Measurements from ENCODE around the gene CUL9. TPM values are rescaled to one million over a fixed set of nuclear protein-coding genes. Genes with fewer than 3 reads are reported as not detected.

The CUL9 gene
- total RNA-seq, 4 donors from 2014 or later = 41.1 to 69.9 (median 50.3) TPM

- in situ Hi-C loops (cut with MboI; ENCODE audit: low pct_ligation_motif_present in 1 of 4, low pct_unique_long_range_greater_than_20kb in 1 of 4, low sequenced_read_pairs in 3 of 4) = no loop called here
- Histone ChIP-seq H3K9me3 (no peaks in the 10 kb centered on the region), H3K27ac (no peak overlapping the region), H3K27me3 (no peaks in the 10 kb centered on the region), H3K36me3 (peaks cover 0 to 6% (median 0%) of the 10 kb centered on the region in 4 donors), H3K4me1 (peaks cover 0 to 10% (median 0%) of the 10 kb centered on the region in 4 donors), H3K4me3 (no peak overlapping the region)
- no peak for TF ChIP-seq POLR2AphosphoS5 (IDR thresholded peaks at IDR 0.05)
- TF ChIP-seq, protein P1, sequence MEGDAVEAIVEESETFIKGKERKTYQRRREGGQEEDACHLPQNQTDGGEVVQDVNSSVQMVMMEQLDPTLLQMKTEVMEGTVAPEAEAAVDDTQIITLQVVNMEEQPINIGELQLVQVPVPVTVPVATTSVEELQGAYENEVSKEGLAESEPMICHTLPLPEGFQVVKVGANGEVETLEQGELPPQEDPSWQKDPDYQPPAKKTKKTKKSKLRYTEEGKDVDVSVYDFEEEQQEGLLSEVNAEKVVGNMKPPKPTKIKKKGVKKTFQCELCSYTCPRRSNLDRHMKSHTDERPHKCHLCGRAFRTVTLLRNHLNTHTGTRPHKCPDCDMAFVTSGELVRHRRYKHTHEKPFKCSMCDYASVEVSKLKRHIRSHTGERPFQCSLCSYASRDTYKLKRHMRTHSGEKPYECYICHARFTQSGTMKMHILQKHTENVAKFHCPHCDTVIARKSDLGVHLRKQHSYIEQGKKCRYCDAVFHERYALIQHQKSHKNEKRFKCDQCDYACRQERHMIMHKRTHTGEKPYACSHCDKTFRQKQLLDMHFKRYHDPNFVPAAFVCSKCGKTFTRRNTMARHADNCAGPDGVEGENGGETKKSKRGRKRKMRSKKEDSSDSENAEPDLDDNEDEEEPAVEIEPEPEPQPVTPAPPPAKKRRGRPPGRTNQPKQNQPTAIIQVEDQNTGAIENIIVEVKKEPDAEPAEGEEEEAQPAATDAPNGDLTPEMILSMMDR (IDR thresholded peaks at IDR 0.05) = no peak
- TF ChIP-seq EP300 (IDR thresholded peaks at IDR 0.05; ENCODE audit: low read depth) = no peak
- TF ChIP-seq POLR2A (IDR thresholded peaks at IDR 0.05) = no peak
- DNase-seq = no peak
- 52 to 87% methylated on average over 4 to 20 of the region's 20 CpGs for WGBS, 2 donors (ENCODE audit: low coverage in 1 of 2)
- intact Hi-C loops (cut with DNase I; ENCODE audit: low total_unique reads) = no loop called here
These were observed 39.3 kb downstream of the CUL9 start for GRCh38 chr6:43221046-43221972.

DNA sequence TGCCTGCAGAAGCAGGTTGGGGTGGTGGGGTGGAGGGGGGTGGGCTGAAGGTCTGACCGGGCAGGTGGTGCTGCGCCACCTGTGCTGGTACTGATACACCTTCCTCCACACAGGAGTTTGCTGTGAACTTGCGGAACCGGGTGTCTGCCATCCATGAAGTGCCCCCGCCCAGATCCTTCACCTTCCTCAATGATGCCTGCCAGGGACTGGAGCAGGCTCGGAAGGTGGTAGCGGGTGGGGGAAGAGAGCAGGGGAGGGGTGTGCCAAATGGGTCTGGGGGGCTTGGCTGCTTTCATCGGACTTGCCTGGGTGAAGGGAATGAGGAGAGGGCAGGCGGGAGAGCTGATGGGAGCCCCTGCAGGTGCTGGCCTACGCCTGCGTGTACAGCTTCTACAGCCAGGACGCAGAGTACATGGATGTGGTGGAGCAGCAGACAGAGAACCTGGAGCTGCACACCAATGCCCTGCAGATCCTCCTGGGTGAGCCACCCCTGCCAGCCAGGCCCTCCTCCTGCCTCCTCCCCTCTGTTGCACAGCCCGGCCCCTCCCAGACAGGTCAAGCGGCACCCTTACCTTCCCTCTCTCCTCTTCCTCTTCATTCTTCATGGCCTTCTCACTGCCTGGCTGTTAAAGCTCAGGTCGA lies 40.5 kb downstream of the CUL9 start:
- TF ChIP-seq, protein P1 (IDR thresholded peaks at IDR 0.05) = no peak
- TF ChIP-seq POLR2AphosphoS5 (IDR thresholded peaks at IDR 0.05) = no peak
- no peak for TF ChIP-seq EP300 (IDR thresholded peaks at IDR 0.05; ENCODE audit: low read depth)
- TF ChIP-seq POLR2A (IDR thresholded peaks at IDR 0.05) = no peak
- H3K36me3 ChIP-seq = no peaks in the 10 kb centered on the region
- H3K9me3 ChIP-seq = no peaks in the 10 kb centered on the region
- H3K27me3 ChIP-seq = no peaks in the 10 kb centered on the region
- peaks cover 0 to 10% (median 0%) of the 10 kb centered on the region in 4 donors for H3K4me1 ChIP-seq
- in situ Hi-C loops (cut with MboI; ENCODE audit: low pct_ligation_motif_present in 1 of 4, low pct_unique_long_range_greater_than_20kb in 1 of 4, low sequenced_read_pairs in 3 of 4) (no loop called here), intact Hi-C loops (cut with DNase I; ENCODE audit: low total_unique reads) (no loop called here)
- no peak for DNase-seq
- WGBS, 2 donors (ENCODE audit: low coverage in 1 of 2) = 91% methylated on average over 15 of the region's 15 CpGs; no CpG with 5 or more reads in 1 of the 2 donors
- H3K4me3 ChIP-seq = no peak overlapping the region
- no peak overlapping the region for H3K27ac ChIP-seq

- TF ChIP-seq EP300 (IDR thresholded peaks at IDR 0.05; ENCODE audit: low read depth) (no peak), POLR2AphosphoS5 (IDR thresholded peaks at IDR 0.05) (no peak)
- no peaks in the 10 kb centered on the region for H3K36me3 ChIP-seq
- H3K27ac ChIP-seq = no peak overlapping the region
- in situ Hi-C loops (cut with MboI; ENCODE audit: low pct_ligation_motif_present in 1 of 4, low pct_unique_long_range_greater_than_20kb in 1 of 4, low sequenced_read_pairs in 3 of 4) (no loop called here), intact Hi-C loops (cut with DNase I; ENCODE audit: low total_unique reads) (no loop called here)
- no peaks in the 10 kb centered on the region for H3K27me3 ChIP-seq
- no peak overlapping the region for H3K4me3 ChIP-seq
- H3K9me3 ChIP-seq = no peaks in the 10 kb centered on the region
- H3K4me1 ChIP-seq = peaks cover 0 to 15% (median 2%) of the 10 kb centered on the region in 4 donors
- DNase-seq = no peak
- 93% methylated on average over 14 of the region's 14 CpGs; no CpG with 5 or more reads in 1 of the 2 donors for WGBS, 2 donors (ENCODE audit: low coverage in 1 of 2)
These were observed 41.2 kb downstream of the CUL9 start for GRCh38 chr6:43223175-43223574.

GRCh38 chr6:43226192-43226851 lies 44.3 kb downstream of the CUL9 start:
- DNase-seq = no peak

More at GRCh38 chr6:43226192-43226851, 44.3 kb downstream of the CUL9 start:
- Histone ChIP-seq H3K4me3 (no peak overlapping the region), H3K9me3 (no peaks in the 10 kb centered on the region), H3K27ac (no peak overlapping the region), H3K36me3 (no peaks in the 10 kb centered on the region), H3K27me3 (no peaks in the 10 kb centered on the region), H3K4me1 (peaks cover 6 to 26% (median 8%) of the 10 kb centered on the region in 4 donors)
- intact Hi-C loops (cut with DNase I; ENCODE audit: low total_unique reads) (no loop called here), in situ Hi-C loops (cut with MboI; ENCODE audit: low pct_ligation_motif_present in 1 of 4, low pct_unique_long_range_greater_than_20kb in 1 of 4, low sequenced_read_pairs in 3 of 4) (no loop called here)
- TF ChIP-seq EP300 (IDR thresholded peaks at IDR 0.05; ENCODE audit: low read depth) (no peak), POLR2A (IDR thresholded peaks at IDR 0.05) (no peak), POLR2AphosphoS5 (IDR thresholded peaks at IDR 0.05) (no peak)
- TF ChIP-seq, protein P1 (IDR thresholded peaks at IDR 0.05) = no peak
- 89 to 90% methylated on average over 3 to 11 of the region's 11 CpGs for WGBS, 2 donors (ENCODE audit: low coverage in 1 of 2)
